Keratinocyte (primary cell): Measurements from ENCODE around the gene SGSM1.

Experiments used
- CTCF ChIP-seq, 3 experiments: IDR thresholded peaks in 1 of 3; conservative IDR thresholded peaks in 1 of 3; optimal IDR thresholded peaks in 1 of 3; 2 replicates in 2 of 3; 3 replicates in 1 of 3; pipeline versions ENCODE3 to v1.5.1; 2011; ENCODE audit warnings: low read length in 3 of 3, mild to moderate bottlenecking in 3 of 3, moderate library complexity in 2 of 3, control low read depth in 1 of 3, inconsistent platforms in 1 of 3; ENCODE audit not compliant: insufficient read depth in 2 of 3; ENCODE audit errors: extremely low read depth in 1 of 3
- EZH2 ChIP-seq: IDR thresholded peaks from one replicate; pipeline ENCODE4 v1.6.1; 2012; ENCODE audit warnings: inconsistent platforms, mild to moderate bottlenecking, low read length, moderate library complexity

GRCh38 chr22:24834845-24835570, 29.0 kb downstream of the SGSM1 start:
- TF ChIP-seq CTCF (optimal IDR thresholded peaks at IDR 0.05 in 1 of 3, IDR thresholded peaks at IDR 0.05 in 1 of 3, conservative IDR thresholded peaks at IDR 0.05 in 1 of 3; ENCODE audit: extremely low read depth in 1 of 3, insufficient read depth in 2 of 3, low read length in 3 of 3) (peak; percentile 32 to 52 (median 49)), EZH2 (no peak)
